ENCODE results near the gene SLC9A3.

DNA sequence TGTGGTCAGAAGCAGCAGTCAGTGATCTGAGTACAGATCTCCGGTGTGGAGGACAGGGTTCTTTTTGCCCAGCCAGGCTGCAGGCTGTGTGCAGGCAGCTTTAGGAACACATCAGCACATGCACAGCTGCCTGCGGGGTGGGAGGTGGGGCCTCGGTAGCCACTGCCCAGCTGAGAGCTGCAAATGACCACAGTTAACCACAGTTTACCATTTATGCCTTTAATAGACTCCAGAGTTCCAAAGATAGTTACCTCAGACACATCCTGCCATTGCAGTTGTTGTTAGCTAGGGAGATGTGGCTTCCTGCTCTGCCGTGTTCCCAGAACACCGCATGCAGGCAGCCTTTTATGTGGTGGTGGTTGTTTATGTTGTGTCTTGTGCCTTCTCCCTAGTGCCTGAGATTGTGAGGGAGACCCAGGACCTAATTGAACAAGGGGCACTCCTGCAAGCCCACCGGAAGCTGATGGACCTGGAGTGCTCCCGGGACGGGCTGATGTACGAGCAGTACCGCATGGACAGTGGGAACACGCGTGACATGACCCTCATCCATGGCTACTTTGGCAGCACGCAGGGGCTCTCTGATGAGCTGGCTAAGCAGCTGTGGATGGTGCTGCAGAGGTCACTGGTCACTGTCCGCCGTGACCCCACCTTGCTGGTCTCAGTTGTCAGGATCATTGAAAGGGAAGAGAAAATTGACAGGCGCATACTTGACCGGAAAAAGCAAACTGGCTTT lies 71.1 kb downstream of the SLC9A3 start:
- TF ChIP-seq TARDBP (IDR thresholded peaks at IDR 0.05): no peak
- no peak for TF ChIP-seq HDGF (IDR thresholded peaks at IDR 0.05; ENCODE audit: borderline replicate concordance)
- TF ChIP-seq NFRKB (IDR thresholded peaks at IDR 0.05): no peak
- TF ChIP-seq CTBP1 (IDR thresholded peaks at IDR 0.05; ENCODE audit: borderline replicate concordance): no peak
- no peak for TF ChIP-seq SP1 (IDR thresholded peaks at IDR 0.05)
- TF ChIP-seq ELF4 (IDR thresholded peaks at IDR 0.05): no peak
- no peak for TF ChIP-seq FOXA1 (IDR thresholded peaks at IDR 0.05)
- no peak for TF ChIP-seq FOXM1 (IDR thresholded peaks at IDR 0.05; ENCODE audit: borderline replicate concordance)
- no peak for TF ChIP-seq ARNT (IDR thresholded peaks at IDR 0.05)
- no peak for TF ChIP-seq SUZ12 (IDR thresholded peaks at IDR 0.05)
- TF ChIP-seq FOXK2 (IDR thresholded peaks at IDR 0.05): no peak
- no peak for TF ChIP-seq BHLHE40 (IDR thresholded peaks at IDR 0.05; ENCODE audit: borderline replicate concordance)
